NCI-H2107 treated with DMSO at 0.1 percent for 48 hours (cell line): Measurements from ENCODE around the gene BMP2.

Experiments
- DNase-seq: peaks from one replicate; lab custom pipeline; 2025; ENCODE audit not compliant: unreplicated experiment; lab: John Stamatoyannopoulos, UW

Gene BMP2

GRCh38 chr20:6828794-6829423, 61.4 kb downstream of the BMP2 start:
- peak; percentile 7 for DNase-seq

- no peak for DNase-seq
Observed at GRCh38 chr20:6829510-6830116, 62.1 kb downstream of the BMP2 start.
